Lung microvascular endothelial cell (primary cell): ENCODE data around the gene SLC39A11. TPM values are rescaled to one million over a fixed set of nuclear protein-coding genes. Genes with fewer than 3 reads are reported as not detected.
"Not testable (repeated sequence)": the region's sequence is repeated elsewhere in the genome, so short reads cannot be mapped to it uniquely, and the experiment has no call there.

Experiments used
- DNase-seq, 2 donors: peaks; one replicate each; pipeline versions ENCODE4 v3.0.0 to v3.0.0-alpha.2; 2010; ENCODE audit warnings: low read depth in 2 of 2
- total RNA-seq: library from RNA; depleted of rRNA; stranded (reverse); fragments of >200 nt; gene quantifications from 2 replicates; pipeline ENCODE4 v1.2.1, GENCODE V29; 2014

The SLC39A11 gene
- total RNA-seq, 1 donor from 2014 or later = 12.7 TPM

DNA sequence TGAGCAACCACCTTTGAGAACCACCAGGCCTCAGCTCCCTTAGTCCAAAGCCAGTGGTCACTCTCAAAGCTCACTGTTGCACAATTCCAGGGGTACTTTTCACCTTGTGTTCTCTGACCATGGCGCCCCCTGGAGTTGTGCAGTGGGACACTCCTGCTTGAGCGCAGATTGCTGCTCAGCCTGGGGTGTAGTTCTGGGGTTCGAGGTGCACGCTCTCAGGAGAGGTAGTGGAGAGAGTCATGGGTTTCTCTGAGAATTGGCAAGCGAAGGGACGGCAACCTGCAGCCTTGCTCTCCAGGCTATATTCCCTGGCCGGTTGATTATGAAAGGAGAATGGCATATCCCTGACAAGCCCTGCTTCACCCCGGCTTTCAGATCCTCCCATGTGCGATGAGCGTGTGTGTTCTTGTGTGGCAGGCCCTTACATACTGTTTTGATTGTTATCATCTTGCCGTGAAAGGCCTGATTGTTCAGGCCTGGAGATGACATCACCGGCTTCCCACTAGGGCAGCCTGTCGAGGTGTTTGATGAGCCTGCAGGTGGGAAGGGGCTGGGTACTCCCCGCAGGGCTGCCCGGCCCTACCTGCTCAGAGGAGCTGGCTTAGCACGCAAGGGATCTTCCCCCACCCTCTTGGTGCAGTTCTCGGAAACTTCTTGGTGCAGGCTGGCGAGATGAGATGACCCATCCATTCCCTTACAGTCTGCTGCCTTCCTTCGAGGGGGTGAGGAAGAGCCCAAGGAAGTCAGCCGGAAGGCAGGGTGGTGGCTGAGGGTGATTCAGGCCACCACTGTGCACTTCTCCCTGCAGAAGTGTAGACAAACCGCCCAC is 431.2 kb downstream of the SLC39A11 start:
- no peak for DNase-seq

DNA sequence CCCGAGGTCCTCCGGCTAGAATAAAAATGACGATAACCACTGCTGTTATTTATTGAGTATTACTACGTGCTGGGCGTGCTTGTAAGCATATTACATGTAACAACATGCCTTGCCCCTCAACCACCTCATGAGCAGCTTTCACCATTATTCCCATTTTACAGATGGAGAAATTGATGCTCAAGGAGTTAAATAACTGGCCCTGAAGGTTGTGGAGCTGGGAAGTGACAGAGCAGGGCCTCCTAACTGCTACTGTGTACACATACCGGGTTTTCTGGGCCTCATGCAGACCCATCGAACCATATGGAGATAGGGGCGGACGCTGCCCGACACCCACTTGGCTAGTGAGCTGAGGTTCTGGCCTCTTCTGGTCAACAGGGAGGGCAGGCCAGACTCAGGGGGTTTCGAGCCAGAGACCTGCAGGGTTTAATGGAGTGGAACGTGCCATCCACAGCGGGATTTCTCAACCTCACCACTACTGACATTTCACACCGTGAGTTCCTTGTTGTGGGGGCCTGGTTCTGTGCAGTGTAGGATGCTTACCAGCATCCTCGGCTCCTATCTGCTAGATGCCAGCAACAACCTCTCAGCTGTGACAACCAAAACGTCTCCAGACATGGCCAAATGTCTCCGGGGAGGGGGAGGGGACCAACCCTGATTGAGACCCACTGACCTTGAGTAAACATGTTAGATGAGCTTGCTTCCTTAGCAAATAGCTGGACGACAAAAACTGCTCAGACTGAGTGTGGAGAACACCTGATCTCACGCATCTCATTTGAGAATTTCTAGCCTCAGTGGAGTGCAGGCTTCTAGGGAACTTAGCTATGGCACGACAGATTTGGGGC is 432.0 kb downstream of the SLC39A11 start:
- DNase-seq = no peak

DNA sequence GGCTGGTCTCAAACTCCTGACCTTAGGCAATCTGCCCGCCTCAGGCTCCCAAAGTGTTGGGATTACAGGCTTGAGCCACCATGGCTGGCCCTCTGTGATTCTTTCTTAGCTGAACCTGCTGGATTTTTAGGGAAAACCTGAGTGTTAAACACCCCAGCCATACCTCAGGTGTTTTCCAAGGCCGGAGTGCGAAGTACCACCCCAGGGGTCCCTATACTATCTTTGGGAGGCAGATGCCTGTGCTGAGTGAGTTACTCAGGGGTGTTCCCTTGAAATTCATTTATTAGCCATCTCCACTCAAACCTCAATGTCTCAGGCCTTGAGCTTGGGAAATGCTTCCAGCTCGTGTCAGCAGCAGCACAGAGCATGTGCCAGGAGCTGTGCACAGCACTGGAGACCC is 432.7 kb downstream of the SLC39A11 start:
- DNase-seq = no peak

DNA sequence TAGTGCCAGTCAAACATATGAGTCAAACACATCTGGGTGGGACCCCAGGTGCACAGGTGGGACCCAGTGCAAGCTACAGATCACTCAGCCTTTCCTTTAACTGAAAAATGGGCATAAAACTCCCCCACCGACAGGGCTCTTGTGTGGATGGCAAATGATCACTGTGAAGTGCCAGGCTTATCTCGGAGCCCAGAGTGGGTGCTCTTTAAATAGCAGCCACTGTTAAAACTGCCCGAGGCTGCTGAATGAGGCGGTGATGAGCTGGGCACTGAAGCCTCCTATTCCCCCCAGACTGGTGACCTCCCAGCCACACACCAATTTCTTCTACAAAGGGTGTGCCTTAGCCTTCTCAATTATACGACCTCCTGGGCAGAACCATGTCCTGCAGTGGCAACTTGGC is 433.8 kb downstream of the SLC39A11 start:
- no peak for DNase-seq

DNA sequence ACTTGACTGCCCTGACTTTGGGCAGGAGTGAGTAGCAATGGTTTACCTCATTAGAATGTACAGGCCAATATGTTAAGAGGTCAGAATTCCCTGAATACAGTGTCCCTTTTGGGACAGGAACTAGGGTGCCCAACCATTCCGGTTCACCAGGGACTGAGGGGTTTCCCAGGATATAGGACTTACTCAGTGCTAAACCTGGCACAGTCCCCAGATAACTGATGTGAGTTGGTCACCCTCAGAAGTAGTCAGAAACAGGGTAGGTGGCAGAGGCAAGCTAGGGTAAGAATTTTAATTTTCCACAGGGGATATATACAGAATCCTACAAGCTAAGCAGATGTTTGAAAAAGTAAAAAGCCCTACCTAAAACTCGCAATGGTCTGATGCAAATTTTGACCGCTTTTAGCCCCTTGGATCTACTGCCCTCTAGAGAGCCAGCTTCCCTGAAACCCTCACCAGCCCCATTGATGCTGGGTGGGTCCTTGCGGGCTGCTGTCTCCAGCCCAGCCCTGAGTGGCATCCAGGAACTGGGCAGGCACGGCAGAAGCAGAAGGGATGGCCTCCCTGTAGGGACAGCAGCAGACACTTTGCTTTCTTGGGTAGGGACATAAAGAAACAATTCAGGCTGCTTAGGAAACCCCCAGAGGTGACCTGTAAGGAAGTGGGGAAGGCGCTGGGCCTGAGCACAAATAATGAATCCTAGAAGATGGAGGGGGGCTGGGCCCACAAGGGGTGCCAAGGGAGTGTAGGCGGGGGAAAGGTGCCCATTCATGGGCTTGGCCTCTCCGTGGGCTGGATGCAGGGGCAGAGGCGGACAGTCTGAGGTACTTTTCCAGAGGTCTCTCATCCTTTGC is 434.8 kb downstream of the SLC39A11 start:
- no peak for DNase-seq

DNA sequence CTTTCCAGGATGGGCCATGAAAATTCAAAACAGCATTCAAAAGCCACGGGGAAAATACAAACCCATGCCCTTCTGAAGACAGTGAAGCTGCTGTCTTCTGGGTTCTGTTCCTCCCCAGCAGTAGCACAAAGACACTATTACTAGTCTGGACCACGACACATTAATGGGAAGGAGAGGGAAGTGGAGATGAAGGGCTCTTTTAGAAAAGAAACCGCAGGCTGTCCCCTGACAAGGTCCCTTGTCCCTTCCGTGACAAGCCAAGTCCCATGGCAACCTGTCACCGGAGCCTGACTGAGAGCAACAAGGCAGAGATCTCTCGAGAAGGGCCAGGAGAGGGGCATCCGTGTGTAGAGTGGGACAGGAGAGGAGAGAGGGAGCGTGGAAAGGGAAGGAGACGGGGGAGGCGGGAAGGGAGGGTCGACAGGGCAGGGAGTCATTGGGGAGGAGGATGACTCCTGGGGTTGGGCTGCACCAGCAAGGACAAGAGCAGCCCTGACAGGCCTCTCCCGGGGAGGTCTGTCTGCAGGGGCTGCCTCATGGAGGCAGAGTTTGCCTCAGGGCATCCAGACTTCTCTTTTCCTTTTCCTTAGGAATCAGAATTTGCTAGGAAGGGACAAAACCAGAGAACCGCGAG is 436.2 kb downstream of the SLC39A11 start:
- DNase-seq = no peak

DNA sequence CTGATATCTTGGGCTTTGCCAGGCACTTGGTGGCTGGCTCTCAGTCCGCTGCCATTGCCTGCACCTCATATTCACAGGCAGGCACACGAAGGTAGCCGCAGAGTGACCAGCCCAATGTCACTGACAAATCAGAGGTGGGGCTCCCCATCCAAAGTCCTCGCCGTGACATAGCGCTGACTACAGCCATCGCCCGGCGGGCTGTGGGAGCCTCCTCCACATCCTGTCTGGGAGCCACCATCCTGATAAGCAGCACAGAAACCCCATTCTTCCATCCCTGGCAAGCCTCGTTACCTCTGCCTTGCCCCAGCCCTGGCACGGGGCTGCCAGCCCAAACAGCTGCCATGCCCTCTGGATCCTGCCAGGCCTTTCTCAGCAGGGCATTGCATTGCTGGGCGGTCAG is 437.8 kb downstream of the SLC39A11 start:
- no peak for DNase-seq

DNA sequence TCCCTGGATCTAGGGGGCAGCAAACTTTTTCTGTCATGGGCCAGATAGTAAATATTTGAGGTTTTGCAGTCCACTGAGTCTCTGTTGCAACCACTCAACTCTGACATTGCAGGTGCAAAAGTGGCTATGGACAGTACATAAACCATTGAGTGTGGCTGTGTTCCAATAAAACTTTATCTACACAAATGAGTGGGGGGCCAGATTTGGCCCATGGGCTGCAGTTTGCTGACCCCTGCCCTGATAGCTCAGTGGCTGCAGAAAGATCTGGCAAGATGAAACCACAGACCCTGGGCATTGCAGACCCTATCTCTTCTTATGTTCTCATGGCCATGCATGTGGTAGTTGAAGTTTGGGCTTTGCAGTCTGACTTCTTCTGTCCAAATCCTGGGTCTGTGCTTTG is 440.5 kb downstream of the SLC39A11 start:
- no peak for DNase-seq

DNA sequence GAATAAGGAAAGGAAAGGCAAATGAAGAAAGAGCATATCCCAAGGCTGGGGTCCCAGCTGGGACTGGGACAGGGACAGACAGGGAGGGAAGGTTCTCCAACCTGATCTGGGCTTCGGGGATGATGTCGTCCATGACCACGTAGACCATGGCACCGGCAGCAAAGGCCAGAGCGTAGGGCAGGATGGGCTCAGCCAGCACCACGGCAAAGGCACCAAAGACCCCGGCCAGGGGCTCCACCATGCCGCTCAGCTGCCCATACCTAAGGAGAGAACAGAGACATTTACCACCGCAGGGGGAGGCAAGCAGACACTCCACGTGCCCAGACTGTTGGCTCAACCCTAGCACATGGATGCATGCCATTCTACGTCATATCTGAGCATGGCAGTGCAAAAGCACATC is 443.8 kb downstream of the SLC39A11 start:
- DNase-seq = no peak

DNA sequence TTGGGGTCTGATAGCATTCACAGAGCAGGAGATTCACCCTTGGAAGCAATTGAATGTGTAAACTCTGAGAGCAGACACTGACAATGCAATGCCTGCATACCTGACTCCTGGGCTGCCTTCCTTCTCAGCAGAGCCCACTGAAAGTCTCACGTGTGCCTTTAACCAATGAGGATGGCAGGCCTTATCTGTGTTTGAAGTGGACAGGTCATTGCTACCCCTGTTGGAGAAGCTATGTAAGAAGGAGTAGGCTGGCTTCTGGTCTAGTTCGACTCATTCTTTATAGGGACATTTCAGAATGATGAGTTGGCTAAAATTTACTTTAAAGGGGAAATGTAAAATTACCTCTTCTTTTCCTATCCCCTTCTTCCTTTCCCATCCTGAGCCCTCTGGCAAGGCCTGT is 446.3 kb downstream of the SLC39A11 start:
- no peak for DNase-seq

DNA sequence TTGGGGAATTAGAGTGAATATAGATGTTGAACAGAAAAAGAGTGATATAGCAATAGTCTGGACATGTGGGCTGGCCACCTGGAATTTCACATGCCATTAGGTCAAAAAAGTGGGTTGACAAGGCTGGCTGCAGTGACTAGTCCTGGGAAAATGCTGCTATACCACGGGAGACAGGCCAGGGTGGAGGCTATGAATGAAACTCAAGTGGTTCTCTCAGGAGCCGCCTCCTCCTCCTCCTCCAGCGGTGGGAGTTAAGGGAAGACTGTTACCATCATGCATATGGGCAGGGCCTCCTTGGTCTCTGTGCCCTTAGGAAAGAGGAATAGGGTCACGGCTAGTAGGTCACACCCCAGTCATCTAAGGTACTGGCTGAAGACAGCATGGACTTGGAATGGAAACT is 448.0 kb downstream of the SLC39A11 start:
- DNase-seq = no peak

DNA sequence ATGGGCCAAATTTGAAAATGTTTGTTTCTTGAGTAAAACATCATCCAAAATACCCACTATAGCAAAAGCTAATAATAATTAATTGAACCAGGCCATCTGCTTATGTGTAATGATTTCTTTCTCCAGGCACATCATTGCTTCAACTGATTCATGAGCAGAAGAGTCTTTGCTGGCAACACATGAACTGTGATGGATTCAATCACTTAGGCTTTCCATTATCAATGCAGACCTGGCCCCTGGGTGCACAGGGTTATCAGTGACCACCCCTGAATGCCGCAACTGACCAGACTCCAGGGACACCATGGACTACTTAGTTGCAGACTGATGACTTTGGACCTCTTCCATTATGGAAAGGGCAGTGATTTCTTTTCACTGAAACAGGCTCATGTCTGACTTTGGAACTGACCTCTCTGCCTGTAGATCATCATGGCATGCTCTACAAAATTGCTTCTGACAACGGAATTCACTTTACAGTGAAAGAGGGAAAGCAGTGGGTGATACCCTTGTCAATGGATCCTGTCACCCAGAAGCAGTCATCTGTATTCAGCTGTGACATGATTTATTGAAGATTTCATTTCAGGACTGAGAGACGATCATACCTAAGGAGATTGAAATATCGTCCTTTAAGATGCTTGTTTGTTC is 448.8 kb downstream of the SLC39A11 start:
- DNase-seq = no peak

DNA sequence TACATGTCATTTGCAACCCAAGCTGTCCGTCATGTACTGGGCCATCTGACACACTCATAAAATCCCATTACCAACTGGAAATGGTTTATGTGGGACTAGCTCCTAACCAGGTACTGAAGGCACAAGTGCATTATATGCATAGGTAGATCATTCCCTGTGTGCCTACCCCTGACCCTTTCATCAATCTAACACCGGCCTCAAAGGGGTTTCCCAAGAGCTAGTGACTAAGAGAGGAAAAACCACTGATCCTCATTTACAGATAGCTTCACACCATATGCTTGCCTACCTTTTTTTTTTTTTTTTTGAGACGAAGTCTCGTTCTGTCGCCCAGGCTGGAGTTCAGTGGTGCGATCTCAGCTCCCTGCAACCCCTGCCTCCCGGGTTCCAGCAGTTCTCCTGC is 449.8 kb downstream of the SLC39A11 start:
- no peak for DNase-seq

DNA sequence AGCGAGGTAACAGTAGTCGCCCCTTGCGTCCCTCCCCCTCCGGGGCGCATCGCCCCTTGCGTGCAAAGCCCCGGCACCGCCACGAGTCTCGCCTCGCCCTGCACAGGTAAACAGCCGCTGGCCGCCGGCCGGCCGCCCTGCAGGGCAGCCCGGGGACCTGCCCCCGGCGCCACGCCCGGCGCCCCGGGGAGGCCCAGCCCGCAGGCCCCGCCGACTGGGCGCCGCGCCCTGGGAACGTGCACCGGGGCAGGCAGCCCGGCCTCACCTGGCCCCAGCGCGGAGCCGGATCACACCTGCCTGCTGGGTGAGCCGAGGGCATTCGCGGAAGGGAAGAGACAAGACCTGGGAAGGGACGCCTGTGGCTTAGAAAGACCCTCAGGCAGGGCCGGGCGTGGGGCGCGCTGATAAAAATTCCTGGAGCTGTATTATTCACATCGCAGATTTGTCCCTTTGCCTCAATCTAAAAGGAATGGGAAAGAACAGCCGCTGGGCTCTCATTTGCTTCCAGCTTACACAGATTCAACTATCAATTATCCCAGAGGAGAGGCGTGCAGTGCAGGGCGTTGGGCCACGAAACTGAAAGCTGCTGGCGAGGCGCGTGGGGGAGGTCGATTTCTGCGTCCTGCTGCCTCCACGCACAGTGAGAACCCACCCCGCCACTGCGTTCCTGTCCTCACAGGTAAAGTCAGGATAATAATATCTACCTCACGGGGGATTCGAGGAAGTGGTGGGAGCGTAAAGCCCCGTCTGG is 451.9 kb downstream of the SLC39A11 start:
- DNase-seq = no peak

DNA sequence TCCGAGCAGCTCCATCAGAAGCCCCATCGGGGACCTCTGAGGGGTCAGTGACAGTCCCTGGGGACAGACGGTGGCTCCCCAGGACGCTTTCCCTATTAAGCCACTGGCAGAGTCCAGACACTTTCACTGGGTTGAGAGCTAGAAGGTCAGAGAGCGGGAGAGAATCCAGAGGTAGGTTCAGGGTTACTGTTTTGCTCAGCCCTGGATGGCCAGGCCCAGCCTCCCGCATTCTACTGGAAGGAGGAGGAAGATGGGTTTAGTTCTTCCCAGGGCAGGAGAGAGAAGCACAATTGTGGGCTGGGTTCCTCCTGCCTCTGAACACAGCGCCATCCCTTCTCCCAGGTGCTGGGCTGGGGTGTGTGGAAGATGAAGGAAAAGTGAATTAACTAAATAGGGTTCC is 452.8 kb downstream of the SLC39A11 start:
- DNase-seq = no peak

DNA sequence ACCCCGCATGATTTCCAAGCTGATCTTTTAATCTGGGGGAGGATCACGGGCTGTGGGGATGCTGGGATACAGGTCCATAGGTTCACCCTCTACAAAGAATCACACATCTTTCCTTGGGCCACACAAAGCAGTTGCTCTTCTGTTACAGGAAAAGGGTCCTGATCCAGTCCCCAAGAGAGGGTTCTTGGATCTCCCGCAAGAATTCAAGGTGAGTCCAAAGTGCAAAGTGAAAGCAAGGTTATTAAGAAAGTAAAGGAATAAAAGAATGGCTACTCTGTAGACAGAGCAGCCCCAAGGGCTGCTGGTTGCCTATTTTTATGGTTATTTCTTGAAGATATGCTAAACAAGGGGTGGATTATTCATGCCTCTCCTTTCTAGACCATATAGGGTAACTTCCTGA is 453.6 kb downstream of the SLC39A11 start:
- DNase-seq = not testable (repeated sequence)

DNA sequence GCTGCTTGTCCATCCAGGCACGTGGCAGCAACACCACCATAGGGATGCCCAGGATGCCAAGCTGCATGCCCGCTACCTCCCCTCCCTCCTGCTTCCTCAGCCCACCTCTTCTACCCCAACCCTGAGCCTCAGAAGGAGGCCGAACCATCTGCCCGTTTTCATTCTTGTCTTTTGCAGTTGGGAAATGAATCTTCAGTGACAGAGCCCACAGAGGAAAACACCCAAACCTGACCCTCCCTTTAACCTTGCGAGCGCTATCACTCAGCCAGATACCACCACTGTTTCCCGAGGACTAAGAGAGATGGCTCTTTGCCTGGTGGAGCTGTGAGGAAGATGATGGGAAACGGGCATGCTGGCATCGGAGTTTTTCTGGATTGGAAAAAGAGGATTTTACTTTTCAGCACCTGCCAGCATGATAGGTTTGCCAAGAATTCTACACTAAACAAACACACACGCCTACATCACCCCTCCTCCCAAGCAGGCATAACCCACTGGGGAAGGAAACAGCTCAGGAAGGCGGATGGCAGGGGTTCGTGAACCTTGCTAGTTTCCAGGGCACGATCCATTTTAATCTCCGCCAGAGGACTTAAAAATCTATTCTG is 457.4 kb downstream of the SLC39A11 start:
- DNase-seq = no peak

DNA sequence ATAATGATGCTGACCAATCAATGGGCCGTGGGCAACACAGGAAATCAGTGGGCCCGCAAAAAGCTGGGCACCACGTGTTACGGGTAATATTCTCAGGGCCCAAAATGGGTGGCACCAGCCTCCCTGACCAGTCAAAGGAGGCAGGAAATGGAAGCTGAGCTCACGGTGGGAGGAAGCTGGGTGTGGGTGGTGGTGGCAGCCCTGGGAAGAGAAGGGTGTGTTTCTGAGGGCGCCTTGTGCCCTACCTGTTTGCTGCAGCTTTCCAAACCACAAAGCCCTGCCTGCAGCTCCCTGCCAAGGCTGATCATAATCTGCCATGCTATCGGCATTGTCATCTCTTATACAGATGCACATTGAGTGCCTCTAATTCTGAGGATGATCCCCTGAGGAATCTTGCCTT is 457.9 kb downstream of the SLC39A11 start:
- no peak for DNase-seq

DNA sequence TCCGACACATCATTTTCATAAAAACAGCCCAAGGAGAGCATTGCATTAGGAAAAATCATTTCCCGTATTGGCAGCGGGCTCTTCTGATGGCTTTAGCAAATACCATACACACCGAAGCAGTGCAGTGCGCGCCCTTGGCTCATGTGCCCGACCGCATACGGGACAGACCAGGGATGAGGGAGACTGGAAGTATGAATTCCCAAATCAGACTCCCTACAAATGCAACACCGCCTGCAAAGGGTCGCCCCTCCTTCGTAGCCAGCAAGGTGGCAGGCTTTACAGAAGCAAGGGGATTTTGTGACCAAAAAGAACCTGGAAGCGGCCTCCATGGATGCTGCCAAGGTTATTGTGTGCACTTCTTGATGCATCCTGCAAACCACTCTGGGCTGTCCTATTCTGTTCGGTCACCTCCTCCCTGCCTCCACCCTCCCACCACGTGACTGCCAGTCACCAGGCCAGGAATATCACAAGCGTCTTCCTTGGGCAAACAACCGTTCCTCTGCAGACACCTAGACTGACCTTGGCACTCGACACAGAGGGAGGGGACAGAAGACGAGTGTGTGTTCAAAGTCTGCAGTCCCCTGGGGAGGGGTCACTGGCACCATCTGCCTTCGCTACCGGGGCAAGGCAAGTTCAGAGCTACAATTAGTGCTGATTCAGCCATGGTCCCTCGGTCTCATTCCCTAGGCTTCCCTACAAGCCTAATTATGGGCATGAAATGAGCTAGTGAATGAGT is 460.4 kb downstream of the SLC39A11 start:
- no peak for DNase-seq
